GM21576 (cell line): ENCODE results near the gene GAB4.
"Not testable (repeated sequence)": the region's sequence is repeated elsewhere in the genome, so short reads cannot be mapped to it uniquely, and the experiment has no call there.

Experiments used
- ATAC-seq: cut with Tn5 transposase; IDR thresholded peaks from one replicate; pipeline ENCODE4 v1.9.1; 2021; ENCODE audit warnings: mild to moderate bottlenecking, moderate library complexity; ENCODE audit not compliant: unreplicated experiment

The GAB4 gene, protein sequence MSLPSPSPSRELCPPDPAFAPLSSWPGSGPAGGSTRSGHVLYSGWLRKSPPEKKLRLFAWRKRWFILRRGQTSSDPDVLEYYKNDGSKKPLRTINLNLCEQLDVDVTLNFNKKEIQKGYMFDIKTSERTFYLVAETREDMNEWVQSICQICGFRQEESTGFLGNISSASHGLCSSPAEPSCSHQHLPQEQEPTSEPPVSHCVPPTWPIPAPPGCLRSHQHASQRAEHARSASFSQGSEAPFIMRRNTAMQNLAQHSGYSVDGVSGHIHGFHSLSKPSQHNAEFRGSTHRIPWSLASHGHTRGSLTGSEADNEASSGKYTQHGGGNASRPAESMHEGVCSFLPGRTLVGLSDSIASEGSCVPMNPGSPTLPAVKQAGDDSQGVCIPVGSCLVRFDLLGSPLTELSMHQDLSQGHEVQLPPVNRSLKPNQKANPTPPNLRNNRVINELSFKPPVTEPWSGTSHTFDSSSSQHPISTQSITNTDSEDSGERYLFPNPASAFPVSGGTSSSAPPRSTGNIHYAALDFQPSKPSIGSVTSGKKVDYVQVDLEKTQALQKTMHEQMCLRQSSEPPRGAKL

DNA sequence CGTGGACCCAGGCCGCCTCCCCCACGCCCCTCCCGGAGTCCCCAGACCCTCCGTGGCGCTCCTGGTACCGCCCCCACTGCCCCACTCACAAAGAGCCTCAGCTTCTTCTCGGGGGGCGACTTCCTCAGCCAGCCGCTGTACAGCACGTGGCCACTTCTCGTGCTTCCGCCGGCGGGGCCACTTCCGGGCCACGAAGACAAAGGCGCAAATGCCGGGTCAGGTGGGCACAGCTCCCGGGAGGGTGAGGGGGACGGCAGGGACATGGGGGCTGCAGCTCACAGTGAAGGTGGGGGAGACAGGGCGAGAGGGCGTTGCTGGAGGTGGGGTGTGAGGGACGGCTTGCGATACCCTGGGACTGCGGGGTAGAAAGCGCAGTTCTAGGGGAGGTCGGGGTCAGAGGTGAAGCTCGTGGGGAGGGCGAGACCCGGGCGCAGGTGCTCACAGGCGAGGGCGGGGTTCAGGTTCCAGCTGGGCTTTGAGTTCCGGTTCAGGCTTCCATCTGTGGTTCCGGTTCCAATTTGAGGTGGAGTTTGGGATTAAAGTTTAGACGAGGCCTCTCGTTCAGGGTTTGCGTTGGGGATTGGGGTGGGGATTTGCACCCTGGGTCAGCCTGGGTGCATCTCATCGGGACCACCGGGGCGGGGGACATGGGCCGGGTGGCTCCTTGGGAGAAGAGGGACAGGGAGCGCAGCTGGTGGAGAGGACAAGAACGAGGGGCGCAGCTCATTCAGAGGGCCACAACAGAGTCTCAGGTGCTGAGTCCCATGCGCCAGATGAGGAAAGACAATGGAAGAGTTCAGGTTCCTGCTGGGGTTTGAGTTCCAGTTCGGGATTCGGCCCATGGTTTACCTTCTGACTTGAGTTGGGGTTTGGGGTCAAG lies at the start of gene GAB4:
Gene GAB4 (minus strand): TSS at position 371 of the 880 bp plus-strand sequence. CDS start 108 bp downstream, at position 263.
- ATAC-seq = no peak

- ATAC-seq = no peak
Observed at GRCh38 chr22:17056807-17057206, 48.8 kb upstream of the GAB4 start.

DNA sequence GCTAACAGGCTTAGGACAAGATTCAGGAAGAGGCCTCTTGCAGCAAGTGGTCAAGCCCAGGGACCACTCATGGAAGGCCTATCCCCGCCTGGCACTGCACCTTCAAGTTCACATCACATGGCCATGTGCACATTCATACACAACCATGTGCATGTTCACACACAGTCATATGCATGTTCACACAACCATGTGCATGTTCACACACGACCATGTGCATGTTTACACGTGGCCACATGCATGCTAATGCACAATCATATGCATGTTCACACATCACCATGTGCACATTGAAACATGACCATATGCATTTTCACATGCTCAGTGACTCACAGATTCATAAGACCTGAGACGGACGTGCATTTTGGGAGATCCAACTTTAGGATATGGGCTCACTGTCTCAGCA lies 48.0 kb upstream of the GAB4 start:
- no peak for ATAC-seq

- ATAC-seq = no peak
Observed at GRCh38 chr22:17047656-17048055, 39.6 kb upstream of the GAB4 start.

DNA sequence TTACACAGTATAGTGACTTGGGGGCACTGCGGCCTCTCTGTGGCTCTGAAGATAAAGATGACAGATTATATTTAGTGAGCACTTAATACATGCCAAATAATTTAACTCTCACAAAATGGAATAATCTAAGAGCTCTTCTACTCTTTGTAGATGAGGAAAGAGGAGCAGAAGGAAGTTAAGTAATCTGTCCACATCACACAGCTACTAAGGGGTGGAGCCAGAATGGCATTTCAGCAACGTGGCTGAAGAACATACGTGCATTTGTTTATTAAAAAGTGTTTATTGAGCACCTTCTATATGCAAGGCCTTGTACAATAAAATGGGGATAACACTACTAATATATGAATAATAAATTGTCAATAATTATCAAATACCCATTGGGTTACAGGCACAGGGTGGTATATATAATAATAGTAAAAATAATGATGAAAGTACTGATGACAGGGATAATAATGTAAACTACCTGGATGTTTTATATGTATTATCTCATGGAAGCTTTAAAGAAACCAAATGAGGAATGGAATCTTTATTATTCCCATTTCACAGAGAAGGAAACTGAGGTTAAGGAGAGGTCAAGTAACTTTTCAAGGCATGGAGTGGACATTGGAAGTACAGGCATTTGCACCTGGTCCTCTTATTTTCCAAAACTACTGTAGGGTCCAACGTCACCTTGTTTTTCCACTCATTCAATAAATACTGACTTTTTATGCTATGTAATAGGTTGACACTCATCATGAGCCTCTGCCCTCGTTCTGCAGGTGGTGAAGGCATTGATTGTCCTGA lies 38.7 kb upstream of the GAB4 start:
- ATAC-seq = no peak

DNA sequence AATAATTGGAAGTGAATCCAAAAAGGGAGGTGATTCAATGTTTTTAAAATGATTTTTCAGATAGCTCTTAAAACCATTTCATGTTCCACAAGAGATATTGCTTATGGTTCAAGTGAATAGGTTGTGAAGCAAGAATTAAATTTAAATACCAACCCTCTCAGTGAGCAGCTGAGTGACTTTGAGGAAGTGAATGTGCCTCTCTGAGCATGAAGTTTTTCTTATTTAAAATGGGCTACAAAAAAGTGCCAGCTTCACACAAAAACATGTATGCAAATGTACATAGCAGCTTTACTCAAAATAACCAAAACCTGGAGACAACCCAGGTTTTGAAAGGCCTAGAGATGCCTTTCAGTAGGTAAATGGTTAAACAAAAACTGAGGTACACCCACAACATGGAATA lies 35.5 kb upstream of the GAB4 start:
- no peak for ATAC-seq

DNA sequence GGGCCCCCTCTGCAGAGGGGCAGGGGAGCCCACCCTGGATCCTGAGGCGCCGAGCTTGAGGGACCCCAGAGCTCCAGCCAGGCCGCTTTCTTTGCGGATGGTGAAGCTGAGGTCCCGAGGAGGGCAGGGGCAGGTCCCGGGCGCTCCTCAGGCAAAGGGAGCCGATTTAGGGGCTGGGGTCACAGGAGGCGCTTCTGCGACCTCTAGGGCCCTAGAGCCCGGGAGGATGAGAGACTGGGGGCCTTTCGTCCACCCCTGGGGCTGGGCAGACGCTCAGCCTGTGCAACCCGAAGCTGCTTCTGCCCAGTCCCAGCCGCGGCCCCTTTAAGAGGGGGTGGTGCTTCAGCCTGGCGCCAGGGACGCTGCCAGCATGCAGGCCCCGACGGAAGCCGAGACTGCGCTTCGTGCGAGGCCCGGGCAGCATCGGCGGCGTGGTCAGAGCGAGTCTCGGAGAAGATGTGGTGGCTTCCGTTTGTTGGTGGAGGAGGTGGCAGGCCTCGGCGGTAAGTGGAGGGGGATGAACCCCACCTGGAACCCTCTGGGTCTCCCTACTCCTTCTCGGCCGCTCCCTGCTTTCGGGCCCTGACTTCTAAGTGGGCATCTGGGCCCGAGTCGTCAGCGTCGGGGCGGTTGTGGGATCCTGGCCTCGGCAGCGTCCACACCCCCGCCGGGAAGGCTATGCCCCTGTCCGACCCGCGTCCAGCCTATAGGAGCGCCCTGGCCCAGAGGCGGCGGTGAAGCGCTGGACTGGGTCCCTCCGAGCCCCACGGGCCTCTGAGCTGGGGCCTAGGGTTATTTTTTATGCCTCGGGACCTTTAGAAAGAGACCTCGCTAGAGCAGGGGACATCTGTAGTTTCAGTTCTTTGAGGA lies 29.1 kb upstream of the GAB4 start:
- peak; percentile 67 for ATAC-seq

- ATAC-seq = peak; percentile 25
Observed at GRCh38 chr22:17035976-17036841, 28.2 kb upstream of the GAB4 start.

- no peak for ATAC-seq
Observed at GRCh38 chr22:17035246-17035645, 27.2 kb upstream of the GAB4 start.

GRCh38 chr22:17034532-17034931 lies 26.5 kb upstream of the GAB4 start:
- not testable (repeated sequence) for ATAC-seq

DNA sequence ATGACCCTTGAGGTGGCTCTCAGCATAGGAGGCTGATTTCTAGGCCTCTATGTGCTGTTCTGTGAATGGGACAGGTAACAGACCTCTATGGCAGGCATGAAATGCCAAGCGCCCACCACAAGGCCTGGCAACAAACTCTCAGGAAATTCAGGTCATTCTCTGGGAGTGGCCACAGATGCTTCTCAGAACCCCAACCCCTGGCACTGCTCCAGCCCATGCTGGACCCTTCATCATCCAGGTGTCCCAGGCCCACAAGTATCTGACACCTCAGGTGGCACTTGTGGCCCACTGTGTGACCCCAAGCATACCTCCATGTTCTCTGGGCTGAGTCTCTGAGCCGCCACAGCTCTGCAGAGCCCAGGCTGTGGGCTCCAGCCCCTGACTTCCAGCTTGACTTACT lies 24.3 kb upstream of the GAB4 start:
- not testable (repeated sequence) for ATAC-seq

DNA sequence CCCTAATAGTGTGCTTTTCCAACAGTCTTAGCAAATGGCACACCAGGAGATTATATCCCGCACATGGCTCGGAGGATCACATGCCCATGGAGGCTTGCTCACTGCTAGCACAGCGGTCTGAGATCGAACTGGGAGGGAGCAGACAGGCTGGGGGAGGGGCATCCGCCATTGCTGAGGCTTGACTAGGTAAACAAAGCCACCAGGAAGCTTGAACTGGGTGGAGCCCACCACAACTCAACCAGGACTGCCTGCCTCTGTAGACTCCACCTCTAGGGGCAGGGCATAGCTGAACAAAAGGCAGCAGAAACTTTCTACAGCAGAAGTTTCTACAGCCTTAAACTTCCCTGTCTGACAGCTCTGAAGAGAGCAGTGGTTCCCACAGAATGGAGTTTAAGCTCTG lies 16.4 kb upstream of the GAB4 start:
- ATAC-seq = not testable (repeated sequence)

GRCh38 chr22:17015552-17015951 lies 7.5 kb upstream of the GAB4 start:
- not testable (repeated sequence) for ATAC-seq

DNA sequence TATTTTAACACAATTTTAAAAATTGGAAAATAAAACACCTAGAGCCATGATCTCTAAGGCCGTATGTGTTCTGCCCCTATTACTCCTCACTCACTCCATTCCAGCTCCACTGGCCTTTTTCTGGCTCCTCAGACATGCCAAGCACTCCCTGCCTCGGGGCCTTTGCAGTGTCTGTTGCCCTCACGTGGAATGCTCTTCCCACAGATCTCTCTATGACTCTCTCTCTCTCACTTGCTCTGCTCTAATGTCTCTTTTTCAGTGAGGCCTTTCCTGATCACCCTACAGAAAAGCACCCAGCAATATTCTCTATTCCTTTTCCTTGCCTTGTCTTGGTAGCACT lies 6.0 kb upstream of the GAB4 start:
- not testable (repeated sequence) for ATAC-seq

GRCh38 chr22:17013396-17014100 lies 5.5 kb upstream of the GAB4 start:
- no peak for ATAC-seq

GRCh38 chr22:17012267-17012666 lies 4.2 kb upstream of the GAB4 start:
- no peak for ATAC-seq

- ATAC-seq = no peak
Observed at GRCh38 chr22:17009640-17010291, 1.7 kb upstream of the GAB4 start.

- ATAC-seq = no peak
Observed at GRCh38 chr22:17007257-17007656, 765 bp downstream of the GAB4 start.
